Neural progenitor cell (in vitro differentiated cells): ENCODE measurements around the gene EED.

Experiments used
- CTCF ChIP-seq: fragments of 200-600 bp; sonication (generic); IDR thresholded peaks from 2 replicates; pipeline ENCODE4 v1.5.1; 2017; ENCODE audit warnings: antibody characterized with exemption, mild to moderate bottlenecking
- EZH2phosphoT487 ChIP-seq: fragments of 200-600 bp; sonication (generic); IDR thresholded peaks from 2 replicates; pipeline ENCODE4 v1.6.1; 2017; ENCODE audit warnings: antibody characterized with exemption

- no peak for TF ChIP-seq CTCF
- TF ChIP-seq EZH2phosphoT487, result no peak
These were observed 12.9 kb downstream of the EED start for GRCh38 chr11:86257446-86257845.
